Activated T-cell treated with anti-CD3 and anti-CD28 coated beads for 1 hour (primary cell): ENCODE results near the gene CAPN7.
"Not testable (repeated sequence)": the region's sequence is repeated elsewhere in the genome, so short reads cannot be mapped to it uniquely, and the experiment has no call there.

Experiments
- DNase-seq: peaks from one replicate; pipeline ENCODE4 v3.0.0-alpha.2; 2020; ENCODE audit warnings: low read depth

CAPN7 gene

GRCh38 chr3:15205934-15206661, at the start of gene CAPN7:
TSS of gene CAPN7 (plus strand) at chr3:15206246. CDS start at chr3:15206496, 250 bp downstream.
- peak; percentile 94 for DNase-seq

- no peak for DNase-seq
Observed at GRCh38 chr3:15157441-15157840, 48.6 kb upstream of the CAPN7 start.

GRCh38 chr3:15159501-15160136, 46.4 kb upstream of the CAPN7 start:
- no peak for DNase-seq

- no peak for DNase-seq
Observed at GRCh38 chr3:15160662-15161061, 45.4 kb upstream of the CAPN7 start.

GRCh38 chr3:15161133-15161532, 44.9 kb upstream of the CAPN7 start:
- DNase-seq = no peak

GRCh38 chr3:15163656-15164055, 42.4 kb upstream of the CAPN7 start:
- not testable (repeated sequence) for DNase-seq

GRCh38 chr3:15164340-15164739, 41.7 kb upstream of the CAPN7 start:
- no peak for DNase-seq

GRCh38 chr3:15165061-15165460, 41.0 kb upstream of the CAPN7 start:
- DNase-seq = no peak

- DNase-seq = not testable (repeated sequence)
Observed at GRCh38 chr3:15166391-15166790, 39.7 kb upstream of the CAPN7 start.

- DNase-seq = no peak
Observed at GRCh38 chr3:15171096-15171495, 35.0 kb upstream of the CAPN7 start.

GRCh38 chr3:15172806-15173205, 33.2 kb upstream of the CAPN7 start:
- DNase-seq = no peak

- DNase-seq = no peak
Observed at GRCh38 chr3:15174953-15175352, 31.1 kb upstream of the CAPN7 start.

- DNase-seq = no peak
Observed at GRCh38 chr3:15175605-15176004, 30.4 kb upstream of the CAPN7 start.

GRCh38 chr3:15180042-15180611, 25.9 kb upstream of the CAPN7 start:
- DNase-seq = no peak

GRCh38 chr3:15181511-15181910, 24.5 kb upstream of the CAPN7 start:
- DNase-seq = no peak

GRCh38 chr3:15181963-15182362, 24.1 kb upstream of the CAPN7 start:
- DNase-seq = no peak

GRCh38 chr3:15183011-15183410, 23.0 kb upstream of the CAPN7 start:
- DNase-seq = no peak

- no peak for DNase-seq
Observed at GRCh38 chr3:15185404-15185803, 20.6 kb upstream of the CAPN7 start.

- DNase-seq = no peak
Observed at GRCh38 chr3:15186101-15186476, 20.0 kb upstream of the CAPN7 start.

GRCh38 chr3:15186477-15187164, 19.4 kb upstream of the CAPN7 start:
- not testable (repeated sequence) for DNase-seq

GRCh38 chr3:15197340-15198029, 8.6 kb upstream of the CAPN7 start:
- no peak for DNase-seq

GRCh38 chr3:15198686-15199085, 7.4 kb upstream of the CAPN7 start:
- DNase-seq = no peak
